K562 (cell line): Measurements from ENCODE around the gene PPM1F. TPM values are rescaled to one million over a fixed set of nuclear protein-coding genes. Genes with fewer than 3 reads are reported as not detected.
A peak's percentile ranks its signal among the peaks of the same experiment; 100 is the strongest.

Experiments used
- ATAC-seq: fragments of 200-7000 bp; cut with Tn5 transposase; 3 replicates; pipeline ENCODE4 v1.9.1; 2020; ENCODE audit warnings: moderate library complexity
- BruUV-seq: library from RNA; stranded (reverse); fragments of 400-500 nt; replicated peaks from 2 replicates; lab custom pipeline; 2021; lab: Mats Ljungman, UMichigan
- CTCF ChIA-PET: fragments of 300-600 bp; formaldehyde crosslinking; extraction: SDS; loops from one replicate; lab custom pipeline; 2021; ENCODE audit warnings: low intra/inter-chr PET ratio; lab: Yijun Ruan, JAX
- POLR2A ChIA-PET: fragments of 300-600, 350-650 bp; sonication (Branson Sonifier 250); formaldehyde crosslinking; extraction: SDS; loops from one replicate; lab custom pipeline; 2021; ENCODE audit warnings: antibody characterized with exemption, inconsistent platforms; lab: Yijun Ruan, JAX
- DNase-seq, 4 experiments: peaks; one replicate each; pipeline versions ENCODE4 v3.0.0 to v3.0.0-alpha.2; 2011 to 2018; ENCODE audit warnings: low spot score in 3 of 4, mixed read lengths in 3 of 4; ENCODE audit errors: extremely low read depth in 1 of 4
- FAIRE-seq: peaks from 2 replicates; lab custom pipeline; 2011; peaks lifted over from hg19 to GRCh38; lab: Jason Lieb, UNC
- H2AFZ ChIP-seq: 2 replicates; pipeline ENCODE4 v1.6.0; 2011; ENCODE audit warnings: low read depth, low read length, control low read depth, inconsistent platforms
- H3K27ac ChIP-seq: fragments of 200-600 bp; 3 replicates; pipeline ENCODE4 v1.8.0; 2011; ENCODE audit warnings: low read depth, mild to moderate bottlenecking, control low read depth, inconsistent platforms, low read length, moderate library complexity, mixed read lengths; ENCODE audit errors: extremely low read depth
- H3K27me3 ChIP-seq, 2 experiments: fragments of 300-600 bp in 1 of 2; 2 replicates in 1 of 2; 3 replicates in 1 of 2; pipeline versions ENCODE4 v1.6.0 to v1.8.0; 2011; ENCODE audit warnings: inconsistent platforms in 2 of 2, low read length in 2 of 2, mild to moderate bottlenecking in 1 of 2, mixed read lengths in 1 of 2, moderate library complexity in 1 of 2; ENCODE audit not compliant: control insufficient read depth in 2 of 2, insufficient read depth in 2 of 2
- H3K36me3 ChIP-seq: fragments of 300-600 bp; 3 replicates; pipeline ENCODE4 v1.8.0; 2011; ENCODE audit warnings: mild to moderate bottlenecking, low read length, inconsistent platforms; ENCODE audit not compliant: control insufficient read depth, insufficient read depth
- H3K4me1 ChIP-seq, 2 experiments: fragments of 200-600 bp in 1 of 2; replicated peaks in 1 of 2; 2 replicates in 1 of 2; 3 replicates in 1 of 2; pipeline versions ENCODE4 v1.5.1 to v1.8.0; 2011; ENCODE audit warnings: inconsistent platforms in 2 of 2, low read length in 2 of 2, mild to moderate bottlenecking in 1 of 2, mixed read lengths in 1 of 2, moderate library complexity in 1 of 2; ENCODE audit not compliant: control insufficient read depth in 2 of 2, insufficient read depth in 2 of 2
- H3K4me2 ChIP-seq: 2 replicates; pipeline ENCODE4 v1.6.1; 2011; ENCODE audit warnings: low read length, control low read depth, inconsistent platforms, mixed read lengths; ENCODE audit not compliant: insufficient read depth
- H3K4me3 ChIP-seq: fragments of 200-600 bp; sonication (generic), shearing (Covaris generic); 2 replicates; pipeline ENCODE4 v1.5.1; 2016; ENCODE audit warnings: control low read depth, inconsistent platforms
- H3K79me2 ChIP-seq: fragments of 200-600 bp; 3 replicates; pipeline ENCODE4 v1.8.0; 2011; ENCODE audit warnings: low read length, inconsistent platforms; ENCODE audit not compliant: control insufficient read depth, insufficient read depth
- H3K9ac ChIP-seq, 2 experiments: 2 replicates each; pipeline versions ENCODE4 v1.6.0 to v1.6.1; 2011; ENCODE audit warnings: low read depth in 2 of 2, low read length in 2 of 2, control low read depth in 1 of 2, inconsistent platforms in 1 of 2, mild to moderate bottlenecking in 1 of 2, mixed read lengths in 1 of 2; ENCODE audit not compliant: insufficient read depth in 1 of 2
- H3K9me1 ChIP-seq: one replicate; pipeline ENCODE4 v1.6.0; 2011; ENCODE audit warnings: inconsistent platforms, mild to moderate bottlenecking, low read length, moderate library complexity; ENCODE audit not compliant: control insufficient read depth, insufficient read depth
- H3K9me3 ChIP-seq: replicated peaks from 2 replicates; pipeline ENCODE4 v1.5.1; 2011; ENCODE audit warnings: low read depth, low read length, inconsistent platforms; ENCODE audit not compliant: control insufficient read depth, insufficient read depth
- H4K20me1 ChIP-seq: replicated peaks from 2 replicates; pipeline ENCODE4 v1.6.1; 2011; ENCODE audit warnings: low read length, inconsistent platforms, mixed read lengths; ENCODE audit not compliant: control insufficient read depth, insufficient read depth
- CLOCK ChIP-seq: fragments of 250-450 bp; sonication (Bioruptor Pico); IDR thresholded peaks from 2 replicates; pipeline ENCODE4 v1.4.0; 2020; ENCODE audit warnings: mild to moderate bottlenecking, moderate library complexity, borderline replicate concordance
- COPS2 ChIP-seq: fragments of 450-650 bp; conservative IDR thresholded peaks from 2 replicates; pipeline ENCODE4 v1.6.1; 2016; ENCODE audit warnings: mild to moderate bottlenecking, moderate library complexity
- CREB1 ChIP-seq, 2 experiments: sonication (generic) in 1 of 2; formaldehyde crosslinking in 1 of 2; IDR thresholded peaks; 2 replicates each; pipeline versions ENCODE4 v1.6.1 to v1.8.0; 2012 to 2022; ENCODE audit warnings: inconsistent platforms in 1 of 2, mild to moderate bottlenecking in 1 of 2, missing genetic modification reagents in 1 of 2, moderate library complexity in 1 of 2
- E2F3 ChIP-seq: fragments of 250-450 bp; sonication (Bioruptor Pico); IDR thresholded peaks from 2 replicates; pipeline ENCODE4 v1.4.0; 2020; ENCODE audit warnings: mild to moderate bottlenecking
- E4F1 ChIP-seq: fragments of 250-450 bp; sonication (Bioruptor Pico); IDR thresholded peaks from 2 replicates; pipeline ENCODE4 v1.5.0; 2021; ENCODE audit warnings: mild to moderate bottlenecking, borderline replicate concordance
- EP400 ChIP-seq: fragments of 450-650 bp; IDR thresholded peaks from 2 replicates; pipeline ENCODE4 v1.6.1; 2017; ENCODE audit warnings: antibody characterized with exemption, mild to moderate bottlenecking, moderate library complexity
- FOXJ3 ChIP-seq: sonication (generic); formaldehyde crosslinking; IDR thresholded peaks from 2 replicates; pipeline ENCODE4 v1.4.0; 2020; ENCODE audit warnings: mild to moderate bottlenecking, missing genetic modification reagents
- HDAC3 ChIP-seq: fragments of 450-650 bp; IDR thresholded peaks from 2 replicates; pipeline ENCODE4 v1.6.1; 2018; ENCODE audit warnings: borderline replicate concordance, mild to moderate bottlenecking, moderate library complexity; ENCODE audit not compliant: partially characterized antibody
- HNRNPLL ChIP-seq: fragments of 200-400 bp; formaldehyde crosslinking; IDR thresholded peaks from 2 replicates; pipeline ENCODE4 v1.6.1; 2017; ENCODE audit warnings: low read length, low read depth, mild to moderate bottlenecking; ENCODE audit not compliant: poor library complexity, severe bottlenecking
- KHSRP ChIP-seq: fragments of 450-650 bp; IDR thresholded peaks from 2 replicates; pipeline ENCODE4 v1.6.1; 2017
- NFATC3 ChIP-seq: fragments of 450-650 bp; IDR thresholded peaks from 2 replicates; pipeline ENCODE4 v1.6.1; 2017; ENCODE audit warnings: mild to moderate bottlenecking
- NFIC ChIP-seq: fragments of 450-650 bp; IDR thresholded peaks from 2 replicates; pipeline ENCODE4 v1.6.1; 2017; ENCODE audit warnings: mild to moderate bottlenecking, inconsistent platforms
- NR3C1 ChIP-seq: sonication (generic); formaldehyde crosslinking; IDR thresholded peaks from 2 replicates; pipeline ENCODE4 v1.8.1; 2022; ENCODE audit warnings: missing genetic modification reagents
- NUFIP1 ChIP-seq: fragments of 450-650 bp; IDR thresholded peaks from 2 replicates; pipeline ENCODE4 v1.6.1; 2018; ENCODE audit not compliant: partially characterized antibody
- POLR3G ChIP-seq: IDR thresholded peaks from 2 replicates; pipeline ENCODE4 v1.6.1; 2011; ENCODE audit not compliant: insufficient read length, insufficient replicate concordance; ENCODE audit errors: extremely low read depth
- POU5F1 ChIP-seq: fragments of 150-350 bp; IDR thresholded peaks from 2 replicates; pipeline ENCODE4 v1.6.1; 2014; ENCODE audit warnings: borderline replicate concordance, low read length, low read depth, mild to moderate bottlenecking; ENCODE audit not compliant: partially characterized antibody
- PTRF ChIP-seq: fragments of 450-650 bp; IDR thresholded peaks from 2 replicates; pipeline ENCODE4 v1.6.1; 2016; ENCODE audit warnings: mild to moderate bottlenecking, missing genetic modification characterization, missing compliant biosample characterization
- RBFOX2 ChIP-seq: fragments of 200-400 bp; formaldehyde crosslinking; IDR thresholded peaks from 2 replicates; pipeline ENCODE4 v1.6.1; 2017; ENCODE audit warnings: low read depth, mild to moderate bottlenecking, low read length, moderate library complexity
- TRIM24 ChIP-seq, 2 experiments: fragments of 450-650 bp; IDR thresholded peaks; 2 replicates each; pipeline ENCODE4 v1.6.1; 2016
- ZFP1 ChIP-seq: fragments of 450-650 bp; formaldehyde crosslinking; IDR thresholded peaks from 2 replicates; pipeline ENCODE4 v1.4.0; 2020; ENCODE audit warnings: mild to moderate bottlenecking, mixed read lengths
- WGBS: fragments of 100-300 bp; shearing (Covaris generic); methylation state at CpG from one replicate; pipeline ENCODE4 v1.1.6; 2016; ENCODE audit warnings: low coverage, mixed read lengths; ENCODE audit not compliant: insufficient coverage; ENCODE audit errors: missing lambda C conversion rate; 5-methylcytosine and 5-hydroxymethylcytosine counted together
- in situ Hi-C: fragments of 300-500 bp; cut with MboI; formaldehyde crosslinking; loops from 4 replicates; pipeline ENCODE4 v1.15.0; 2018; ENCODE audit warnings: inconsistent platforms, mixed read lengths
- intact Hi-C: fragments of 100-400 bp; cut with micrococcal nuclease; formaldehyde crosslinking; loops from 2 replicates; pipeline ENCODE4 v1.14.2; 2022
- polyA plus RNA-seq, 8 experiments: library from polyadenylated mRNA; depleted of rRNA in 4 of 8; stranded (reverse) in 5 of 8; unstranded in 3 of 8; fragments of >200 nt; fragmentation: Nextera tagmentation in 2 of 8; fragmentation: Illumina TruSeq in 1 of 8; extraction: Ambion mirVana in 2 of 8; extraction: Trizol in 1 of 8; gene quantifications; 2 replicates each; pipeline versions ENCODE4 v1.2.1 to v1.2.3, GENCODE V29; 2011 to 2014; ENCODE audit warnings: inconsistent platforms in 1 of 8, missing spikeins in 1 of 8
- total RNA-seq, 7 experiments: library from RNA; depleted of rRNA in 6 of 7; stranded (reverse); fragments of >200 nt in 6 of 7; fragmentation: Illumina TruSeq in 2 of 7; extraction: Trizol in 2 of 7; gene quantifications; 2 replicates each; pipeline versions ENCODE4 v1.2.1 to v1.2.3, GENCODE V29; 2011 to 2021; ENCODE audit warnings: low replicate concordance in 1 of 7

The PPM1F gene
- total and polyA plus RNA-seq, 9 of the 15 experiments (the other 6 are each of a cell fraction or from before 2014, with no cell fraction given) = 2.1 to 159 (median 64.0) TPM

GRCh38 chr22:21963790-21964211, 11.2 kb upstream of the PPM1F start:
- peaks cover 98% of the 10 kb centered on the region for H3K36me3 ChIP-seq
- BruUV-seq = no TSS peak
- H3K4me2 ChIP-seq = no peak overlapping the region
- intact Hi-C loops = no loop called here
- ChIA-PET POLR2A (interaction anchor here (0.7 to 15.7 kb wide), 5 partner anchors 6 to 69 kb away, joined by 3 to 382 read pairs (median 82); partner anchors contain the start of genes PPM1F and TOP3B), CTCF (interaction anchor here (0.6 kb wide), 1 partner anchor 93 kb away, joined by 3 read pairs; no protein-coding TSS in a partner anchor)
- no peak overlapping the region for H3K27ac ChIP-seq
- no peak for FAIRE-seq
- no peaks in the 10 kb centered on the region for H3K79me2 ChIP-seq
- peaks cover 9% of the 10 kb centered on the region for H3K9me1 ChIP-seq
- no peak overlapping the region for H2AFZ ChIP-seq
- no peaks in the 10 kb centered on the region for H3K9me3 ChIP-seq
- peak overlapping the region in 1 of 2 experiments; percentile 10; a peak in 1 of 4 replicates for H3K9ac ChIP-seq
- 88% methylated on average over 19 of the region's 19 CpGs for WGBS
- ATAC-seq = no peak
- H3K4me3 ChIP-seq = no peak overlapping the region
- peaks cover 57% of the 10 kb centered on the region for H4K20me1 ChIP-seq
- no peak for DNase-seq
- H3K27me3 ChIP-seq = no peaks in the 10 kb centered on the region
- peaks cover 0 to 42% of the 10 kb centered on the region in 2 experiments; a peak in 2 of 5 replicates for H3K4me1 ChIP-seq
- in situ Hi-C loops = no loop called here
- TF ChIP-seq KHSRP (no peak), EP400 (no peak), TRIM24 (IDR thresholded peaks at IDR 0.05) (no peak), FOXJ3 (CRISPR knock-in tag) (no peak), HDAC3 (no peak), POU5F1 (no peak), CLOCK (CRISPR knock-in tag) (0 out of 2 replicates have a peak, but pooled peaks have one; percentile 62), RBFOX2 (no peak), NR3C1 (CRISPR knock-in tag) (0 out of 2 replicates have a peak, but pooled peaks have one; percentile 80), COPS2 (no peak), NFATC3 (no peak), PTRF (tag) (no peak), POLR3G (no peak), CREB1 (IDR thresholded peaks at IDR 0.05) (0 out of 2 replicates have a peak, but pooled peaks have one; percentile 9), CREB1 (CRISPR knock-in tag; IDR thresholded peaks at IDR 0.05) (no peak), NUFIP1 (no peak), E2F3 (CRISPR knock-in tag) (0 out of 2 replicates have a peak, but pooled peaks have one; percentile 16), ZFP1 (CRISPR knock-in tag) (no peak), NFIC (no peak), HNRNPLL (no peak), E4F1 (CRISPR knock-in tag) (no peak)
